ENCODE data around the gene CHST7. TPM values are rescaled to one million over a fixed set of nuclear protein-coding genes. Genes with fewer than 3 reads are reported as not detected.

CHST7 gene
- total and polyA plus RNA-seq, 2 donors (not counting 1 experiment from before 2014, with no cell fraction given) = 1.3 to 2.6 TPM

GRCh38 chrX:46567388-46567787 lies 6.2 kb upstream of the CHST7 start:
- no peak overlapping the region for H3K9ac ChIP-seq (ENCODE audit: low read length)
- Mint-ChIP-seq H3K27ac (no peak overlapping the region), H3K4me3 (no peak overlapping the region), H3K4me1 (peaks cover 20% of the 10 kb centered on the region), H3K27me3 (peaks cover 16% of the 10 kb centered on the region), H3K9me3 (ENCODE audit: insufficient read depth) (no peaks in the 10 kb centered on the region)
- no peaks in the 10 kb centered on the region for H3K36me3 ChIP-seq (replicated peaks in 1 of 2; ENCODE audit: control extremely low read depth in 1 of 2, control insufficient read depth in 1 of 2, extremely low read depth in 1 of 2, insufficient read depth in 2 of 2, low read length in 1 of 2)
- ChIA-PET CTCF (interaction anchor here (0.6 to 1.8 kb wide), 2 partner anchors 13 to 47 kb away, joined by 3 to 6 read pairs; no protein-coding TSS in a partner anchor), POLR2A (interaction anchor here (0.7 kb wide), 1 partner anchor 8 kb away, joined by 3 read pairs; no protein-coding TSS in a partner anchor)
- no peak overlapping the region for H2AFZ ChIP-seq (ENCODE audit: insufficient read depth, low read depth, low read length, poor library complexity, severe bottlenecking)
- no peak overlapping the region for H3K4me3 ChIP-seq (ENCODE audit: control extremely low read depth in 1 of 5, extremely low read depth in 1 of 5, insufficient read depth in 1 of 5, low read depth in 2 of 5, low read length in 4 of 5)
- no peak overlapping the region for H3K4me2 ChIP-seq (replicated peaks; ENCODE audit: low read depth, low read length, poor library complexity, severe bottlenecking)
- no peak for ATAC-seq (ENCODE audit: low read depth)
- no peaks in the 10 kb centered on the region for H3K9me3 ChIP-seq (ENCODE audit: control extremely low read depth in 1 of 3, control insufficient read depth in 2 of 3, insufficient read depth in 1 of 3, low read length in 2 of 3)
- intact Hi-C loops (cut with micrococcal nuclease) = no loop called here
- peaks cover 0 to 3% (median 0%) of the 10 kb centered on the region in 4 experiments for H3K27me3 ChIP-seq (replicated peaks in 1 of 4; ENCODE audit: control extremely low read depth in 1 of 4, control insufficient read depth in 3 of 4, insufficient read depth in 4 of 4, low read length in 3 of 4)
- H3K27ac ChIP-seq (ENCODE audit: low read length in 2 of 2) = no peak overlapping the region
- TF ChIP-seq EZH2 (IDR thresholded peaks at IDR 0.05; ENCODE audit: borderline replicate concordance, insufficient read depth, low read depth, low read length, poor library complexity, severe bottlenecking) = no peak
- no peak for TF ChIP-seq CTCF (IDR thresholded peaks at IDR 0.05)
- peaks cover 11 to 16% of the 10 kb centered on the region in 2 donors for H3K4me1 ChIP-seq (ENCODE audit: control insufficient read depth in 2 of 2, insufficient read depth in 2 of 2, low read length in 2 of 2)
- no peaks in the 10 kb centered on the region for H3K79me2 ChIP-seq (ENCODE audit: control insufficient read depth, insufficient read depth, low read length)
- no peak for DNase-seq
- no peaks in the 10 kb centered on the region for H4K20me1 ChIP-seq (ENCODE audit: control insufficient read depth, insufficient read depth, low read length, poor library complexity, severe bottlenecking)

- no peak overlapping the region for H3K4me2 ChIP-seq (replicated peaks; ENCODE audit: low read depth, low read length, poor library complexity, severe bottlenecking)
- peaks cover 13% of the 10 kb centered on the region for H3K27me3 Mint-ChIP-seq
- H3K27ac Mint-ChIP-seq = no peak overlapping the region
- H4K20me1 ChIP-seq (ENCODE audit: control insufficient read depth, insufficient read depth, low read length, poor library complexity, severe bottlenecking) = no peaks in the 10 kb centered on the region
- no peak for ATAC-seq (ENCODE audit: low read depth)
- no peak overlapping the region for H3K27ac ChIP-seq (ENCODE audit: low read length in 2 of 2)
- TF ChIP-seq EZH2 (IDR thresholded peaks at IDR 0.05; ENCODE audit: borderline replicate concordance, insufficient read depth, low read depth, low read length, poor library complexity, severe bottlenecking) (no peak), CTCF (IDR thresholded peaks at IDR 0.05) (no peak)
- ChIA-PET POLR2A (no interaction called here), CTCF (interaction anchor here (0.7 kb wide), 1 partner anchor 524 kb away, joined by 3 read pairs; no protein-coding TSS in a partner anchor)
- intact Hi-C loops (cut with micrococcal nuclease) = loop anchor here (5.0 kb wide), 1 partner anchor 58 kb away; no protein-coding TSS in a partner anchor
- H3K4me3 Mint-ChIP-seq = no peak overlapping the region
- H3K9me3 Mint-ChIP-seq (ENCODE audit: insufficient read depth) = no peaks in the 10 kb centered on the region
- peaks cover 0 to 3% (median 0%) of the 10 kb centered on the region in 4 experiments for H3K27me3 ChIP-seq (replicated peaks in 1 of 4; ENCODE audit: control extremely low read depth in 1 of 4, control insufficient read depth in 3 of 4, insufficient read depth in 4 of 4, low read length in 3 of 4)
- no peak overlapping the region for H3K4me3 ChIP-seq (ENCODE audit: control extremely low read depth in 1 of 5, extremely low read depth in 1 of 5, insufficient read depth in 1 of 5, low read depth in 2 of 5, low read length in 4 of 5)
- H3K4me1 Mint-ChIP-seq = peaks cover 25% of the 10 kb centered on the region
- H3K9ac ChIP-seq (ENCODE audit: low read length) = no peak overlapping the region
- H3K79me2 ChIP-seq (ENCODE audit: control insufficient read depth, insufficient read depth, low read length) = no peaks in the 10 kb centered on the region
- H2AFZ ChIP-seq (ENCODE audit: insufficient read depth, low read depth, low read length, poor library complexity, severe bottlenecking) = no peak overlapping the region
- peaks cover 9 to 23% of the 10 kb centered on the region in 2 donors for H3K4me1 ChIP-seq (ENCODE audit: control insufficient read depth in 2 of 2, insufficient read depth in 2 of 2, low read length in 2 of 2)
- DNase-seq = no peak
- H3K36me3 ChIP-seq (replicated peaks in 1 of 2; ENCODE audit: control extremely low read depth in 1 of 2, control insufficient read depth in 1 of 2, extremely low read depth in 1 of 2, insufficient read depth in 2 of 2, low read length in 1 of 2) = no peaks in the 10 kb centered on the region
- no peaks in the 10 kb centered on the region for H3K9me3 ChIP-seq (ENCODE audit: control extremely low read depth in 1 of 3, control insufficient read depth in 2 of 3, insufficient read depth in 1 of 3, low read length in 2 of 3)
These were observed 3.9 kb upstream of the CHST7 start for GRCh38 chrX:46569621-46570020.
